ENCODE data around the gene CRYBG1. TPM values are rescaled to one million over a fixed set of nuclear protein-coding genes. Genes with fewer than 3 reads are reported as not detected.

The CRYBG1 gene
- total RNA-seq, 1 experiment from 2014 or later, result 10.7 TPM

DNA sequence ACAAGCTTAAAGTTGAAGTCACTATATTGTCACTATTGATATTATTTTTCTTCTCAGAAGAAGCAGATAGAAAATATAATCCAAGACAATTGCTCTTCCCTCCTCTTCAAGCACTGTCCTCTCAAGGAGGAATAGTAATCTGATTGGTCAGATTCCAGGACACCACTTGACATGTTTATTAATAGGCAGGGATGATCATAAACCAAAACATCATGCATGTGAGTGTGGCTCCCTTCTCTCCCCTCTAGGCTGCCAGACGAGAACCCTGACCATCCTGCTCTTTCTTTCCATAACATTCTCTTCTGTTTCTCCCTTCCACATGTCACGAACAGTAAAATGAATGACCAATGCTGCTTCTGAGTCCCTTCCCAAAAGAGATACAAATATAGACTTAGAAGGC lies 42.5 kb upstream of the CRYBG1 start:
- H4K20me1 ChIP-seq (ENCODE audit: insufficient read depth), result peaks cover 5% of the 10 kb centered on the region; the same call in 1 of the 2 replicates
- H3K4me1 ChIP-seq (ENCODE audit: control insufficient read depth in 1 of 2, insufficient read depth in 2 of 2, low read length in 2 of 2), result peaks cover 0 to 3% of the 10 kb centered on the region in 2 experiments; a peak in 2 of 4 replicates
- no peak overlapping the region for H3K4me2 ChIP-seq (ENCODE audit: low read length)
- RAD21 ChIA-PET (ENCODE audit: low non-redundant PET in 1 of 2, low total read pairs in 2 of 2, uncharacterized antibody in 2 of 2, unreplicated experiment in 2 of 2), result no interaction called here
- H3K79me2 ChIP-seq (ENCODE audit: insufficient read depth, low read length), result peaks cover 93% of the 10 kb centered on the region
- no peak overlapping the region for H3K9ac ChIP-seq (ENCODE audit: low read length)
- H3K9me3 ChIP-seq (ENCODE audit: control insufficient read depth in 1 of 2, insufficient read depth in 1 of 2, low read depth in 1 of 2, low read length in 2 of 2), result no peaks in the 10 kb centered on the region
- no peaks in the 10 kb centered on the region for H3K27me3 ChIP-seq (ENCODE audit: insufficient read depth, low read length)
- POLR2A ChIA-PET, result no interaction called here
- peaks cover 7 to 9% of the 10 kb centered on the region in 2 experiments; a peak in 2 of 4 replicates for H3K36me3 ChIP-seq (ENCODE audit: control insufficient read depth in 1 of 2, insufficient read depth in 2 of 2, low read length in 2 of 2)
- DNase-seq (ENCODE audit: low read depth, low spot score), result no peak
- TF ChIP-seq ELF1 (IDR thresholded peaks at IDR 0.05; ENCODE audit: borderline replicate concordance, low read depth) (no peak), TCF7L2 (IDR thresholded peaks at IDR 0.05; ENCODE audit: borderline replicate concordance, extremely low read depth, insufficient read depth, insufficient read length) (no peak), YY1 (IDR thresholded peaks at IDR 0.05; ENCODE audit: extremely low read depth, insufficient replicate concordance, low read depth, low read length) (no peak), SP1 (IDR thresholded peaks at IDR 0.05; ENCODE audit: low read depth) (no peak), POLR2A (IDR thresholded peaks at IDR 0.05; ENCODE audit: borderline replicate concordance, extremely low read depth, insufficient read depth, insufficient read length) (no peak), SIN3A (IDR thresholded peaks at IDR 0.05; ENCODE audit: low read depth) (no peak), ZNF274 (IDR thresholded peaks at IDR 0.05; ENCODE audit: low read depth, low read length) (no peak), FOSL1 (IDR thresholded peaks at IDR 0.05; ENCODE audit: low read depth) (no peak), CEBPB (IDR thresholded peaks at IDR 0.05; ENCODE audit: low read depth) (no peak), EZH2phosphoT487 (IDR thresholded peaks at IDR 0.05; ENCODE audit: borderline replicate concordance) (no peak), CBX3 (IDR thresholded peaks at IDR 0.05; ENCODE audit: low read depth) (no peak), JUND (IDR thresholded peaks at IDR 0.05) (no peak), EZH2 (IDR thresholded peaks at IDR 0.05) (no peak), POLR2AphosphoS5 (IDR thresholded peaks at IDR 0.05; ENCODE audit: low read depth, low read length) (no peak), SRF (IDR thresholded peaks at IDR 0.05; ENCODE audit: low read depth) (no peak), RAD21 (IDR thresholded peaks at IDR 0.05; ENCODE audit: low read depth) (no peak)
- TF ChIP-seq, protein P1, sequence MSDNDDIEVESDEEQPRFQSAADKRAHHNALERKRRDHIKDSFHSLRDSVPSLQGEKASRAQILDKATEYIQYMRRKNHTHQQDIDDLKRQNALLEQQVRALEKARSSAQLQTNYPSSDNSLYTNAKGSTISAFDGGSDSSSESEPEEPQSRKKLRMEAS (IDR thresholded peaks at IDR 0.05), result no peak
- TF ChIP-seq, protein P2, sequence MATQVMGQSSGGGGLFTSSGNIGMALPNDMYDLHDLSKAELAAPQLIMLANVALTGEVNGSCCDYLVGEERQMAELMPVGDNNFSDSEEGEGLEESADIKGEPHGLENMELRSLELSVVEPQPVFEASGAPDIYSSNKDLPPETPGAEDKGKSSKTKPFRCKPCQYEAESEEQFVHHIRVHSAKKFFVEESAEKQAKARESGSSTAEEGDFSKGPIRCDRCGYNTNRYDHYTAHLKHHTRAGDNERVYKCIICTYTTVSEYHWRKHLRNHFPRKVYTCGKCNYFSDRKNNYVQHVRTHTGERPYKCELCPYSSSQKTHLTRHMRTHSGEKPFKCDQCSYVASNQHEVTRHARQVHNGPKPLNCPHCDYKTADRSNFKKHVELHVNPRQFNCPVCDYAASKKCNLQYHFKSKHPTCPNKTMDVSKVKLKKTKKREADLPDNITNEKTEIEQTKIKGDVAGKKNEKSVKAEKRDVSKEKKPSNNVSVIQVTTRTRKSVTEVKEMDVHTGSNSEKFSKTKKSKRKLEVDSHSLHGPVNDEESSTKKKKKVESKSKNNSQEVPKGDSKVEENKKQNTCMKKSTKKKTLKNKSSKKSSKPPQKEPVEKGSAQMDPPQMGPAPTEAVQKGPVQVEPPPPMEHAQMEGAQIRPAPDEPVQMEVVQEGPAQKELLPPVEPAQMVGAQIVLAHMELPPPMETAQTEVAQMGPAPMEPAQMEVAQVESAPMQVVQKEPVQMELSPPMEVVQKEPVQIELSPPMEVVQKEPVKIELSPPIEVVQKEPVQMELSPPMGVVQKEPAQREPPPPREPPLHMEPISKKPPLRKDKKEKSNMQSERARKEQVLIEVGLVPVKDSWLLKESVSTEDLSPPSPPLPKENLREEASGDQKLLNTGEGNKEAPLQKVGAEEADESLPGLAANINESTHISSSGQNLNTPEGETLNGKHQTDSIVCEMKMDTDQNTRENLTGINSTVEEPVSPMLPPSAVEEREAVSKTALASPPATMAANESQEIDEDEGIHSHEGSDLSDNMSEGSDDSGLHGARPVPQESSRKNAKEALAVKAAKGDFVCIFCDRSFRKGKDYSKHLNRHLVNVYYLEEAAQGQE (IDR thresholded peaks at IDR 0.05; ENCODE audit: low read depth), result no peak
- TF ChIP-seq, protein P3, sequence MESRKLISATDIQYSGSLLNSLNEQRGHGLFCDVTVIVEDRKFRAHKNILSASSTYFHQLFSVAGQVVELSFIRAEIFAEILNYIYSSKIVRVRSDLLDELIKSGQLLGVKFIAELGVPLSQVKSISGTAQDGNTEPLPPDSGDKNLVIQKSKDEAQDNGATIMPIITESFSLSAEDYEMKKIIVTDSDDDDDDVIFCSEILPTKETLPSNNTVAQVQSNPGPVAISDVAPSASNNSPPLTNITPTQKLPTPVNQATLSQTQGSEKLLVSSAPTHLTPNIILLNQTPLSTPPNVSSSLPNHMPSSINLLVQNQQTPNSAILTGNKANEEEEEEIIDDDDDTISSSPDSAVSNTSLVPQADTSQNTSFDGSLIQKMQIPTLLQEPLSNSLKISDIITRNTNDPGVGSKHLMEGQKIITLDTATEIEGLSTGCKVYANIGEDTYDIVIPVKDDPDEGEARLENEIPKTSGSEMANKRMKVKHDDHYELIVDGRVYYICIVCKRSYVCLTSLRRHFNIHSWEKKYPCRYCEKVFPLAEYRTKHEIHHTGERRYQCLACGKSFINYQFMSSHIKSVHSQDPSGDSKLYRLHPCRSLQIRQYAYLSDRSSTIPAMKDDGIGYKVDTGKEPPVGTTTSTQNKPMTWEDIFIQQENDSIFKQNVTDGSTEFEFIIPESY (IDR thresholded peaks at IDR 0.05; ENCODE audit: extremely low read depth, insufficient replicate concordance, low read length), result no peak
- TF ChIP-seq, protein P4, sequence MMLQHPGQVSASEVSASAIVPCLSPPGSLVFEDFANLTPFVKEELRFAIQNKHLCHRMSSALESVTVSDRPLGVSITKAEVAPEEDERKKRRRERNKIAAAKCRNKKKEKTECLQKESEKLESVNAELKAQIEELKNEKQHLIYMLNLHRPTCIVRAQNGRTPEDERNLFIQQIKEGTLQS (IDR thresholded peaks at IDR 0.05), result no peak
- no peak overlapping the region for H3K4me3 ChIP-seq (replicated peaks in 1 of 2; ENCODE audit: low read depth in 1 of 2, low read length in 2 of 2)
- no peak overlapping the region for H3K27ac ChIP-seq (ENCODE audit: low read depth, low read length)
- BruUV-seq (replicated peaks), result no TSS peak
- CTCF ChIA-PET, result no interaction called here
- H3K9me2 ChIP-seq (ENCODE audit: insufficient read depth), result no peaks in the 10 kb centered on the region
- ATAC-seq, result no peak
- H2AFZ ChIP-seq (ENCODE audit: low read depth, low read length, poor library complexity, severe bottlenecking), result no peak overlapping the region
- intact Hi-C loops (cut with micrococcal nuclease), result no loop called here

All from HCT116 (cell line).